ENCODE data around the gene MBTD1. TPM values are rescaled to one million over a fixed set of nuclear protein-coding genes. Genes with fewer than 3 reads are reported as not detected.

Gene MBTD1
- total RNA-seq, 1 experiment from 2014 or later, result 18.7 TPM

- no peak overlapping the region for H3K4me3 ChIP-seq (ENCODE audit: low read depth, low read length, poor library complexity, severe bottlenecking)
- H3K27ac ChIP-seq (ENCODE audit: low read depth, low read length, poor library complexity, severe bottlenecking), result no peak overlapping the region
- H3K9me3 ChIP-seq (ENCODE audit: low read depth, low read length, poor library complexity, severe bottlenecking), result no peaks in the 10 kb centered on the region
- ChIA-PET CTCF (no interaction called here), POLR2A (ENCODE audit: low non-redundant PET) (no interaction called here)
- TF ChIP-seq, protein P1, sequence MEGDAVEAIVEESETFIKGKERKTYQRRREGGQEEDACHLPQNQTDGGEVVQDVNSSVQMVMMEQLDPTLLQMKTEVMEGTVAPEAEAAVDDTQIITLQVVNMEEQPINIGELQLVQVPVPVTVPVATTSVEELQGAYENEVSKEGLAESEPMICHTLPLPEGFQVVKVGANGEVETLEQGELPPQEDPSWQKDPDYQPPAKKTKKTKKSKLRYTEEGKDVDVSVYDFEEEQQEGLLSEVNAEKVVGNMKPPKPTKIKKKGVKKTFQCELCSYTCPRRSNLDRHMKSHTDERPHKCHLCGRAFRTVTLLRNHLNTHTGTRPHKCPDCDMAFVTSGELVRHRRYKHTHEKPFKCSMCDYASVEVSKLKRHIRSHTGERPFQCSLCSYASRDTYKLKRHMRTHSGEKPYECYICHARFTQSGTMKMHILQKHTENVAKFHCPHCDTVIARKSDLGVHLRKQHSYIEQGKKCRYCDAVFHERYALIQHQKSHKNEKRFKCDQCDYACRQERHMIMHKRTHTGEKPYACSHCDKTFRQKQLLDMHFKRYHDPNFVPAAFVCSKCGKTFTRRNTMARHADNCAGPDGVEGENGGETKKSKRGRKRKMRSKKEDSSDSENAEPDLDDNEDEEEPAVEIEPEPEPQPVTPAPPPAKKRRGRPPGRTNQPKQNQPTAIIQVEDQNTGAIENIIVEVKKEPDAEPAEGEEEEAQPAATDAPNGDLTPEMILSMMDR (conservative IDR thresholded peaks at IDR 0.05; ENCODE audit: low read depth, low read length), result no peak
- TF ChIP-seq EZH2 (IDR thresholded peaks at IDR 0.05; ENCODE audit: borderline replicate concordance, low read depth, low read length, poor library complexity, severe bottlenecking), result no peak
- no peaks in the 10 kb centered on the region for H3K4me1 ChIP-seq (ENCODE audit: insufficient read depth, low read length, poor library complexity, severe bottlenecking)
- no TSS peak for BruUV-seq (replicated peaks)
- intact Hi-C loops (cut with micrococcal nuclease; ENCODE audit: unreplicated experiment), result no loop called here
- no peak for DNase-seq (ENCODE audit: low spot score)
- H3K27me3 ChIP-seq (replicated peaks; ENCODE audit: insufficient read depth, low read depth, low read length, poor library complexity), result no peaks in the 10 kb centered on the region
- H3K36me3 ChIP-seq (ENCODE audit: insufficient read depth, low read length, poor library complexity, severe bottlenecking), result no peaks in the 10 kb centered on the region
These were observed 115.4 kb downstream of the MBTD1 start for GRCh38 chr17:51144266-51145022.

DNA sequence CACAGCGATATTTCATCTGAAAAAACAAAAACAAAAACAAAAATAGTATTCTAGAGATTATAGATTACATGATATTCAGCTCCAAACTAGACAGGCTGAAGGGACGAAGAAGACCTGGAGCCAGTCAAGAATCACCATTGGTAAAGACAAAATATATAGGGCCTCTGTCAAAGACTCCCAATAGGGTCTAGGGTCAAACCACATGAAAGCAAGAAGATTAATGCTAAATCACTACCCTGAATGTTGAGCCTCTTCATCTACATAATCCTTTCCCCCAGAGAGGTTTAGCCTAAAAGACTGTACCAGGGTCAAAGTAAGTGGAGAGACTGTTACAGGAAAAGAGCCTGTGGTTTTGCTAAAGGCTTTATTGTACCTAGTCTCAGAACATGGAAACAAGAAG, 117.3 kb downstream of the MBTD1 start:
- no peaks in the 10 kb centered on the region for H3K36me3 ChIP-seq (ENCODE audit: insufficient read depth, low read length, poor library complexity, severe bottlenecking)
- no TSS peak for BruUV-seq (replicated peaks)
- H3K27ac ChIP-seq (ENCODE audit: low read depth, low read length, poor library complexity, severe bottlenecking), result no peak overlapping the region
- no peak for TF ChIP-seq EZH2 (IDR thresholded peaks at IDR 0.05; ENCODE audit: borderline replicate concordance, low read depth, low read length, poor library complexity, severe bottlenecking)
- TF ChIP-seq, protein P1 (conservative IDR thresholded peaks at IDR 0.05; ENCODE audit: low read depth, low read length), result no peak
- no peaks in the 10 kb centered on the region for H3K27me3 ChIP-seq (replicated peaks; ENCODE audit: insufficient read depth, low read depth, low read length, poor library complexity)
- no peaks in the 10 kb centered on the region for H3K9me3 ChIP-seq (ENCODE audit: low read depth, low read length, poor library complexity, severe bottlenecking)
- ChIA-PET POLR2A (ENCODE audit: low non-redundant PET) (no interaction called here), CTCF (interaction anchor here (0.7 kb wide), 1 partner anchor 27 kb away, joined by 5 read pairs; no protein-coding TSS in a partner anchor)
- no peak overlapping the region for H3K4me3 ChIP-seq (ENCODE audit: low read depth, low read length, poor library complexity, severe bottlenecking)
- intact Hi-C loops (cut with micrococcal nuclease; ENCODE audit: unreplicated experiment), result no loop called here
- no peak for DNase-seq (ENCODE audit: low spot score)
- no peaks in the 10 kb centered on the region for H3K4me1 ChIP-seq (ENCODE audit: insufficient read depth, low read length, poor library complexity, severe bottlenecking)

DNA sequence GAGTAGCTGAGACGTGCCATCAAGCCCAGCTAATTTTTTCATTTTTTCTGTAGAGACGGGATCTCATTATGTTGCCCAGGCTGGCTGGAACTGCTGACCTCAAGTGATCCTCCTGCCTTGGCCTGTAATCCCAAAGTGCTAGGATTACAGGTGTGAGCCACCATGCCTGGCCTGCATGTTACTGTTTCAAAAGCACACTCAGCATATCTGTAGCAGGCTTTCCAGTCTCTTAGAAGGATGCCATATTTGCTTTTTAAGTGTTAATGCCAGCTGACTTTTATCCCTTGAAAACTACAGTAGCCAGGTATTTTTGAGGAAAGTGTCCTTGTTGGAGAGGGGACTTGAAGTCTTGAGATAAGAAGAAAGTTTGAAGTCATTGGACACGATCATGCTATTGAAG, 123.9 kb downstream of the MBTD1 start:
- BruUV-seq (replicated peaks), result no TSS peak
- CTCF ChIA-PET, result interaction anchor here (0.6 kb wide), 1 partner anchor 936 kb away, joined by 9 read pairs; no protein-coding TSS in a partner anchor
- Histone ChIP-seq H3K4me1 (ENCODE audit: insufficient read depth, low read length, poor library complexity, severe bottlenecking) (no peaks in the 10 kb centered on the region), H3K36me3 (ENCODE audit: insufficient read depth, low read length, poor library complexity, severe bottlenecking) (no peaks in the 10 kb centered on the region), H3K9me3 (ENCODE audit: low read depth, low read length, poor library complexity, severe bottlenecking) (no peaks in the 10 kb centered on the region), H3K27me3 (replicated peaks; ENCODE audit: insufficient read depth, low read depth, low read length, poor library complexity) (no peaks in the 10 kb centered on the region), H3K27ac (ENCODE audit: low read depth, low read length, poor library complexity, severe bottlenecking) (no peak overlapping the region), H3K4me3 (ENCODE audit: low read depth, low read length, poor library complexity, severe bottlenecking) (no peak overlapping the region)
- POLR2A ChIA-PET (ENCODE audit: low non-redundant PET), result no interaction called here
- intact Hi-C loops (cut with micrococcal nuclease; ENCODE audit: unreplicated experiment), result no loop called here
- no peak for DNase-seq (ENCODE audit: low spot score)
- TF ChIP-seq, protein P1 (conservative IDR thresholded peaks at IDR 0.05; ENCODE audit: low read depth, low read length), result no peak
- TF ChIP-seq EZH2 (IDR thresholded peaks at IDR 0.05; ENCODE audit: borderline replicate concordance, low read depth, low read length, poor library complexity, severe bottlenecking), result no peak
